Measurements from ENCODE around the gene SLC6A1.

SLC6A1 gene

DNA sequence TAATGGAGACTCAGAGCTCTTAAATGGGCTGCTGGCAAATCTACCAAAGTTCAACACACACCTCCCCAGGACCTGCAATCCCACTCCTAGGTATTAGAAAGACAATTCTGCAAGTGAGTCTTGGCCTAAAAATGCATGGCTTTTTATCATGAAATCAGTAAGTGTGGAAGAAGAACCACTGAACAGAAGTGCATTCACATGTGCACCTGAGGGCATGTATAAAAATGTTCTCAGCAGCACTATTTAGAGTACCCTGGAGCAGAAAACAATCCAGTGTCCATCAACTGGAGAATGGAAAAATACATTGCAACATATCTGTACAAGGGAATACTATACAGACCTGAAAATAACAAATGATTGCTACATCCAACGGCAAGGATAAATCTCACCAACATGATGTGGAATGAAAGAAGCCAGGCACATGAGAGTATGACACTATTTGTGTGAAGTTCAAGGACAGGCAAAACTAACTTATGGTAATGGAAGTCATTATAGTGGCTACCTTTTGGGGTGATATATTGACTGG, 8.1 kb upstream of the SLC6A1 start:
- TF ChIP-seq TCF4 (CRISPR knock-in tag; IDR thresholded peaks at IDR 0.05; ENCODE audit: borderline replicate concordance) (no peak), ARNTL (CRISPR knock-in tag; IDR thresholded peaks at IDR 0.05; ENCODE audit: borderline replicate concordance, low read depth) (no peak), CSDC2 (CRISPR knock-in tag; IDR thresholded peaks at IDR 0.05) (no peak), ZNF565 (CRISPR knock-in tag; conservative IDR thresholded peaks at IDR 0.05; ENCODE audit: low read depth) (no peak), GLIS3 (CRISPR knock-in tag; IDR thresholded peaks at IDR 0.05) (no peak), TOX (CRISPR knock-in tag; IDR thresholded peaks at IDR 0.05; ENCODE audit: borderline replicate concordance) (no peak), PPARA (CRISPR knock-in tag; IDR thresholded peaks at IDR 0.05; ENCODE audit: borderline replicate concordance) (no peak), ESRRG (CRISPR knock-in tag; IDR thresholded peaks at IDR 0.05) (no peak), ZFP3 (CRISPR knock-in tag; IDR thresholded peaks at IDR 0.05) (no peak)
- TF ChIP-seq, protein P1, sequence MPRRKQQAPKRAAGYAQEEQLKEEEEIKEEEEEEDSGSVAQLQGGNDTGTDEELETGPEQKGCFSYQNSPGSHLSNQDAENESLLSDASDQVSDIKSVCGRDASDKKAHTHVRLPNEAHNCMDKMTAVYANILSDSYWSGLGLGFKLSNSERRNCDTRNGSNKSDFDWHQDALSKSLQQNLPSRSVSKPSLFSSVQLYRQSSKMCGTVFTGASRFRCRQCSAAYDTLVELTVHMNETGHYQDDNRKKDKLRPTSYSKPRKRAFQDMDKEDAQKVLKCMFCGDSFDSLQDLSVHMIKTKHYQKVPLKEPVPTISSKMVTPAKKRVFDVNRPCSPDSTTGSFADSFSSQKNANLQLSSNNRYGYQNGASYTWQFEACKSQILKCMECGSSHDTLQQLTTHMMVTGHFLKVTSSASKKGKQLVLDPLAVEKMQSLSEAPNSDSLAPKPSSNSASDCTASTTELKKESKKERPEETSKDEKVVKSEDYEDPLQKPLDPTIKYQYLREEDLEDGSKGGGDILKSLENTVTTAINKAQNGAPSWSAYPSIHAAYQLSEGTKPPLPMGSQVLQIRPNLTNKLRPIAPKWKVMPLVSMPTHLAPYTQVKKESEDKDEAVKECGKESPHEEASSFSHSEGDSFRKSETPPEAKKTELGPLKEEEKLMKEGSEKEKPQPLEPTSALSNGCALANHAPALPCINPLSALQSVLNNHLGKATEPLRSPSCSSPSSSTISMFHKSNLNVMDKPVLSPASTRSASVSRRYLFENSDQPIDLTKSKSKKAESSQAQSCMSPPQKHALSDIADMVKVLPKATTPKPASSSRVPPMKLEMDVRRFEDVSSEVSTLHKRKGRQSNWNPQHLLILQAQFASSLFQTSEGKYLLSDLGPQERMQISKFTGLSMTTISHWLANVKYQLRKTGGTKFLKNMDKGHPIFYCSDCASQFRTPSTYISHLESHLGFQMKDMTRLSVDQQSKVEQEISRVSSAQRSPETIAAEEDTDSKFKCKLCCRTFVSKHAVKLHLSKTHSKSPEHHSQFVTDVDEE (CRISPR knock-in tag; IDR thresholded peaks at IDR 0.05) = no peak
- no peak for ATAC-seq

DNA sequence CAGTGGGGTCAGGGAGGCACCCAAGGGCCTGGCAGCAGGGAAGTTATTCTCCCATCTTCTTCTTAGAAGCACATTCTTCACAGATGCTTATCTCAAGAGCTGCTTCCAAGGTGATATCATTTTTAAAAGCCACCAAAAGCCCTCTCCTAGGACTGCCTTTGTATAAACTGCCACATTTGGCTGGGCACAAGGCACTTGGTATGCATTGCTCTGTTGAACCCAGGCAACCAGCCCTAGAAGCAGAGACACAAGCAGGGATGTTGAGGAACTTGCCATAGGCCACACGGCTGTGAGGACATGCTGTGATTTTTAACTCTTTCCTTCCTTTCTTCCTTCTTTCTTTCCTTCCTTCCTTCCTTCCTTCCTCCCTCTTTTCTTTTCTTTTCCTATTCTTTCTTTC, 7.4 kb upstream of the SLC6A1 start:
- TF ChIP-seq ZNF565 (CRISPR knock-in tag; conservative IDR thresholded peaks at IDR 0.05; ENCODE audit: low read depth) = no peak
- no peak for TF ChIP-seq ZNF70 (CRISPR knock-in tag; IDR thresholded peaks at IDR 0.05)
- TF ChIP-seq, protein P2, sequence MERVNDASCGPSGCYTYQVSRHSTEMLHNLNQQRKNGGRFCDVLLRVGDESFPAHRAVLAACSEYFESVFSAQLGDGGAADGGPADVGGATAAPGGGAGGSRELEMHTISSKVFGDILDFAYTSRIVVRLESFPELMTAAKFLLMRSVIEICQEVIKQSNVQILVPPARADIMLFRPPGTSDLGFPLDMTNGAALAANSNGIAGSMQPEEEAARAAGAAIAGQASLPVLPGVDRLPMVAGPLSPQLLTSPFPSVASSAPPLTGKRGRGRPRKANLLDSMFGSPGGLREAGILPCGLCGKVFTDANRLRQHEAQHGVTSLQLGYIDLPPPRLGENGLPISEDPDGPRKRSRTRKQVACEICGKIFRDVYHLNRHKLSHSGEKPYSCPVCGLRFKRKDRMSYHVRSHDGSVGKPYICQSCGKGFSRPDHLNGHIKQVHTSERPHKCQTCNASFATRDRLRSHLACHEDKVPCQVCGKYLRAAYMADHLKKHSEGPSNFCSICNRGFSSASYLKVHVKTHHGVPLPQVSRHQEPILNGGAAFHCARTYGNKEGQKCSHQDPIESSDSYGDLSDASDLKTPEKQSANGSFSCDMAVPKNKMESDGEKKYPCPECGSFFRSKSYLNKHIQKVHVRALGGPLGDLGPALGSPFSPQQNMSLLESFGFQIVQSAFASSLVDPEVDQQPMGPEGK (CRISPR knock-in tag; IDR thresholded peaks at IDR 0.05; ENCODE audit: borderline replicate concordance) = no peak
- no peak for TF ChIP-seq PPARA (CRISPR knock-in tag; IDR thresholded peaks at IDR 0.05; ENCODE audit: borderline replicate concordance)
- no peak for TF ChIP-seq BACH2 (CRISPR knock-in tag; IDR thresholded peaks at IDR 0.05; ENCODE audit: borderline replicate concordance)
- no peak for TF ChIP-seq ZFP3 (CRISPR knock-in tag; IDR thresholded peaks at IDR 0.05)
- ATAC-seq = no peak

DNA sequence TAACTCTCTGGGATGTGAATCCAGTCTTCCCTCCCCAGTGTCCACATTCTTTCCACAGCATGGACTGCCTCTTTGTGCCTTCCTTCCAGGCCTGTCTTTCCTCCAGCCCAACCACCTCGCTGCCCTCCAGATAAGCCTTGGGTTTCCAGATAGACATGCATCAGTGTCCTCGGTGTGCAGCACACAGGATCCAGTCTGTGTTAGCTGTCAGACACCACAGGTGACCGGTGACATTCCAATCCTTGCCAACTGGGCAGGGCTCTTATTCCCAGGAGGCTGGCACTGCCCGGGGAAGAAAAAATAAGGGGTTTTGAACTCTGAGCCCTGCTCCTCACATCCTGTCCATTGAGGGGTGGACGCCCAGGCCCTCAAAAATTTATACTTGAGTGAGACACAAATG, 6.0 kb upstream of the SLC6A1 start:
- TF ChIP-seq ZNF8 (CRISPR knock-in tag; IDR thresholded peaks at IDR 0.05) = no peak
- TF ChIP-seq, protein P3, sequence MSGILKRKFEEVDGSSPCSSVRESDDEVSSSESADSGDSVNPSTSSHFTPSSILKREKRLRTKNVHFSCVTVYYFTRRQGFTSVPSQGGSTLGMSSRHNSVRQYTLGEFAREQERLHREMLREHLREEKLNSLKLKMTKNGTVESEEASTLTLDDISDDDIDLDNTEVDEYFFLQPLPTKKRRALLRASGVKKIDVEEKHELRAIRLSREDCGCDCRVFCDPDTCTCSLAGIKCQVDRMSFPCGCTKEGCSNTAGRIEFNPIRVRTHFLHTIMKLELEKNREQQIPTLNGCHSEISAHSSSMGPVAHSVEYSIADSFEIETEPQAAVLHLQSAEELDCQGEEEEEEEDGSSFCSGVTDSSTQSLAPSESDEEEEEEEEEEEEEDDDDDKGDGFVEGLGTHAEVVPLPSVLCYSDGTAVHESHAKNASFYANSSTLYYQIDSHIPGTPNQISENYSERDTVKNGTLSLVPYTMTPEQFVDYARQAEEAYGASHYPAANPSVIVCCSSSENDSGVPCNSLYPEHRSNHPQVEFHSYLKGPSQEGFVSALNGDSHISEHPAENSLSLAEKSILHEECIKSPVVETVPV (CRISPR knock-in tag; IDR thresholded peaks at IDR 0.05) = no peak
- TF ChIP-seq ZFP30 (CRISPR knock-in tag; IDR thresholded peaks at IDR 0.05) = no peak
- TF ChIP-seq, protein P2 (CRISPR knock-in tag; IDR thresholded peaks at IDR 0.05; ENCODE audit: borderline replicate concordance) = no peak
- TF ChIP-seq TOX (CRISPR knock-in tag; IDR thresholded peaks at IDR 0.05; ENCODE audit: borderline replicate concordance) = no peak
- no peak for TF ChIP-seq BACH2 (CRISPR knock-in tag; IDR thresholded peaks at IDR 0.05; ENCODE audit: borderline replicate concordance)
- no peak for TF ChIP-seq RARB (CRISPR knock-in tag; IDR thresholded peaks at IDR 0.05)
- TF ChIP-seq ARNTL (CRISPR knock-in tag; IDR thresholded peaks at IDR 0.05; ENCODE audit: borderline replicate concordance, low read depth) = no peak
- no peak for ATAC-seq

DNA sequence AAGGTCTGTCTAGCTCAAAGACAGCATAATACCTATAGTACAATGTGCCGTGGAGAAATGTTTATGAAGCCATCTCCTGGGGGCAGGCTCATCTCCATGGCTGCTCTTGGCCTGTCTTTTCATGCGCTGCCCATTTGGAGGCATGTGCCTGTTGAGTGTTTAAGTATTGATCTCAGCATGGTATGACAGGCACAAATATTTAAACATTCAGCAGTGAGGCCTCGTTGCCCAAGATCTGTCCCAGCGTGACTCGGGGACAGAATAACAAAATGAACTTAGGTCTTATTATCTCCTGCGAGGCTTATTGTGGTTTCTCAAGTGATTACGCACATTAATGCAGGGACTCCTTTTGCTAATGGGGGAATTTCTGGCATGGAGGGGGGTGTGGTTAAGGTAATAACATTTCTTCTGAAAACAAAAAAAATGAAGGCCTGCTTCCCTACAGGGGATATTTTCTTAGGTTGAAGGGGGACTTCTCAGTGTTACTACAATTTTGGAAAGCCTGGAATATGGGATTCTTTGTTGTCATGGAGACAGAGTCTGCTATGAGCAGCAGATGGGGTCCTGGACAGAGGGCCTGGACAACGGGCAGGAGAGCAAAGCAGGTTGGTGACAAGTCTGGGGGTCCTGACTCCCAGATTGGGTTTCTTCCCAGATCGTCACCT, 4.4 kb upstream of the SLC6A1 start:
- no peak for ATAC-seq
- TF ChIP-seq GLIS3 (CRISPR knock-in tag; IDR thresholded peaks at IDR 0.05) (no peak), ZNF8 (CRISPR knock-in tag; IDR thresholded peaks at IDR 0.05) (no peak), ESRRG (CRISPR knock-in tag; IDR thresholded peaks at IDR 0.05) (no peak), TOX (CRISPR knock-in tag; IDR thresholded peaks at IDR 0.05; ENCODE audit: borderline replicate concordance) (no peak), SNAI2 (CRISPR knock-in tag; IDR thresholded peaks at IDR 0.05) (no peak), ZNF70 (CRISPR knock-in tag; IDR thresholded peaks at IDR 0.05) (no peak), ZNF565 (CRISPR knock-in tag; conservative IDR thresholded peaks at IDR 0.05; ENCODE audit: low read depth) (no peak), RARB (CRISPR knock-in tag; IDR thresholded peaks at IDR 0.05) (no peak)
- TF ChIP-seq, protein P1 (CRISPR knock-in tag; IDR thresholded peaks at IDR 0.05) = no peak
- TF ChIP-seq, protein P2 (CRISPR knock-in tag; IDR thresholded peaks at IDR 0.05; ENCODE audit: borderline replicate concordance) = no peak
